GM23338 (cell line): ENCODE measurements around the gene OR5B3. TPM values are rescaled to one million over a fixed set of nuclear protein-coding genes. Genes with fewer than 3 reads are reported as not detected.

Experiments
- ATAC-seq: fragments of 200-7000 bp; cut with Tn5 transposase; 3 replicates; pipeline ENCODE4 v1.9.1; 2020
- DNase-seq: peaks from one replicate; pipeline ENCODE4 v3.0.0-alpha.2; 2015; ENCODE audit warnings: low spot score
- H2AFZ ChIP-seq: fragments of 200-600 bp; sonication (generic); 2 replicates; pipeline ENCODE4 v1.8.0; 2016; ENCODE audit warnings: antibody characterized with exemption, mild to moderate bottlenecking, moderate library complexity
- H3F3A ChIP-seq: fragments of 200-600 bp; sonication (generic); replicated peaks from 2 replicates; pipeline ENCODE4 v1.8.0; 2017; ENCODE audit warnings: antibody characterized with exemption, mixed run types, low read depth
- H3K27ac ChIP-seq: fragments of 200-600 bp; sonication (generic); 2 replicates; pipeline ENCODE4 v1.6.1; 2016; ENCODE audit warnings: low read depth
- H3K27me3 ChIP-seq: fragments of 200-600 bp; sonication (generic); 2 replicates; pipeline ENCODE4 v1.8.0; 2016; ENCODE audit warnings: mild to moderate bottlenecking, mixed run types, moderate library complexity; ENCODE audit not compliant: insufficient read depth
- H3K36me3 ChIP-seq: fragments of 200-600 bp; sonication (generic); 2 replicates; pipeline ENCODE4 v1.8.0; 2016; ENCODE audit warnings: mild to moderate bottlenecking; ENCODE audit not compliant: insufficient read depth
- H3K4me1 ChIP-seq: fragments of 200-600 bp; sonication (generic); 2 replicates; pipeline ENCODE4 v1.8.0; 2016; ENCODE audit warnings: mild to moderate bottlenecking, moderate library complexity; ENCODE audit not compliant: insufficient read depth
- H3K4me2 ChIP-seq: fragments of 200-600 bp; sonication (generic); 2 replicates; pipeline ENCODE4 v1.7.1; 2017; ENCODE audit warnings: mixed run types
- H3K4me3 ChIP-seq: fragments of 200-600 bp; sonication (generic); 2 replicates; pipeline ENCODE4 v1.6.1; 2016; ENCODE audit warnings: mixed run types
- H3K79me2 ChIP-seq: fragments of 200-600 bp; sonication (generic); replicated peaks from 2 replicates; pipeline ENCODE4 v1.8.0; 2017; ENCODE audit warnings: mild to moderate bottlenecking; ENCODE audit not compliant: insufficient read depth
- H3K9me2 ChIP-seq: fragments of 200-600 bp; sonication (generic); 2 replicates; pipeline ENCODE4 v1.8.0; 2017; ENCODE audit not compliant: insufficient read depth
- H4K20me1 ChIP-seq: fragments of 200-600 bp; sonication (generic); replicated peaks from 2 replicates; pipeline ENCODE4 v1.8.0; 2017; ENCODE audit warnings: mild to moderate bottlenecking; ENCODE audit not compliant: insufficient read depth
- H3K27ac Mint-ChIP-seq: 2 replicates; pipeline ENCODE4 v1.8.0; 2020; ENCODE audit warnings: inconsistent platforms, mild to moderate bottlenecking, moderate library complexity, mixed read lengths
- H3K27me3 Mint-ChIP-seq: 3 replicates; pipeline ENCODE4 v1.8.0; 2022; ENCODE audit warnings: low read depth, mild to moderate bottlenecking, moderate library complexity, mixed read lengths, inconsistent platforms; ENCODE audit not compliant: insufficient read depth, poor library complexity
- H3K36me3 Mint-ChIP-seq: 3 replicates; pipeline ENCODE4 v1.8.0; 2021; ENCODE audit warnings: low read depth, mild to moderate bottlenecking, inconsistent platforms, moderate library complexity, mixed read lengths
- H3K4me1 Mint-ChIP-seq: 3 replicates; pipeline ENCODE4 v1.8.0; 2020; ENCODE audit warnings: mild to moderate bottlenecking, inconsistent platforms, mixed read lengths
- H3K4me3 Mint-ChIP-seq: 3 replicates; pipeline ENCODE4 v1.8.0; 2021; ENCODE audit warnings: moderate library complexity, mild to moderate bottlenecking, inconsistent platforms, mixed read lengths
- H3K9me3 Mint-ChIP-seq: 3 replicates; pipeline ENCODE4 v1.8.0; 2020; ENCODE audit warnings: moderate library complexity, mild to moderate bottlenecking, inconsistent platforms, mixed read lengths
- CREB1 ChIP-seq: fragments of 250-450 bp; sonication (Bioruptor Pico); IDR thresholded peaks from 2 replicates; pipeline ENCODE4 v1.5.0; 2020; ENCODE audit warnings: low read depth, mild to moderate bottlenecking, moderate library complexity
- ETS1 ChIP-seq: IDR thresholded peaks from 2 replicates; pipeline ENCODE4 v1.6.1; 2016; ENCODE audit warnings: antibody characterized with exemption
- EZH2phosphoT487 ChIP-seq: fragments of 200-600 bp; sonication (generic); IDR thresholded peaks from one replicate; pipeline ENCODE4 v1.8.1; 2018; ENCODE audit warnings: antibody characterized with exemption; ENCODE audit not compliant: unreplicated experiment
- JUNB ChIP-seq: IDR thresholded peaks from one replicate; pipeline ENCODE4 v1.6.1; 2016; ENCODE audit warnings: antibody characterized with exemption; ENCODE audit not compliant: unreplicated experiment
- NANOG ChIP-seq: IDR thresholded peaks from 2 replicates; pipeline ENCODE4 v1.6.1; 2016; ENCODE audit warnings: antibody characterized with exemption, borderline replicate concordance
- POLR2AphosphoS5 ChIP-seq: IDR thresholded peaks from 2 replicates; pipeline ENCODE4 v1.6.1; 2016; ENCODE audit warnings: antibody characterized with exemption, low read depth
- STAT1 ChIP-seq: IDR thresholded peaks from one replicate; pipeline ENCODE4 v1.6.1; 2016; ENCODE audit warnings: antibody characterized with exemption; ENCODE audit not compliant: unreplicated experiment
- ZNF114 ChIP-seq: fragments of 250-450 bp; sonication (Bioruptor Pico); IDR thresholded peaks from 2 replicates; pipeline ENCODE4 v1.5.0; 2020; ENCODE audit warnings: mild to moderate bottlenecking, moderate library complexity
- ZNF331 ChIP-seq: fragments of 250-450 bp; sonication (Bioruptor Pico); IDR thresholded peaks from 2 replicates; pipeline ENCODE4 v1.5.0; 2020; ENCODE audit warnings: low read depth, mild to moderate bottlenecking, moderate library complexity
- polyA plus RNA-seq: library from polyadenylated mRNA; unstranded; fragments of >200 nt; fragmentation: Nextera tagmentation; extraction: Ambion mirVana; gene quantifications from 2 replicates; pipeline ENCODE4 v1.2.1, GENCODE V29; 2016
- total RNA-seq: library from RNA; depleted of rRNA; stranded (reverse); fragments of >200 nt; shearing (Covaris generic); gene quantifications from 2 replicates; pipeline ENCODE4 v1.2.3, GENCODE V29; 2014
- TF ChIP-seq, protein P1 (sequence below): IDR thresholded peaks from one replicate; pipeline ENCODE4 v1.6.1; 2018; ENCODE audit warnings: antibody characterized with exemption; ENCODE audit not compliant: unreplicated experiment
- TF ChIP-seq, protein P2 (sequence below): fragments of 250-450 bp; sonication (Bioruptor Pico); IDR thresholded peaks from 2 replicates; pipeline ENCODE4 v1.5.0; 2020; ENCODE audit warnings: mild to moderate bottlenecking, moderate library complexity

The OR5B3 gene
- total and polyA plus RNA-seq, 2 experiments from 2014 or later: not detected

GRCh38 chr11:58433638-58434203 is 27.0 kb upstream of the OR5B3 start (continued):
- no peak for TF ChIP-seq ETS1
- TF ChIP-seq EZH2phosphoT487: no peak
- TF ChIP-seq ZNF331 (CRISPR knock-in tag): no peak
- TF ChIP-seq STAT1: no peak
- no peak for TF ChIP-seq NANOG
- no peak for TF ChIP-seq POLR2AphosphoS5
- TF ChIP-seq, protein P1, sequence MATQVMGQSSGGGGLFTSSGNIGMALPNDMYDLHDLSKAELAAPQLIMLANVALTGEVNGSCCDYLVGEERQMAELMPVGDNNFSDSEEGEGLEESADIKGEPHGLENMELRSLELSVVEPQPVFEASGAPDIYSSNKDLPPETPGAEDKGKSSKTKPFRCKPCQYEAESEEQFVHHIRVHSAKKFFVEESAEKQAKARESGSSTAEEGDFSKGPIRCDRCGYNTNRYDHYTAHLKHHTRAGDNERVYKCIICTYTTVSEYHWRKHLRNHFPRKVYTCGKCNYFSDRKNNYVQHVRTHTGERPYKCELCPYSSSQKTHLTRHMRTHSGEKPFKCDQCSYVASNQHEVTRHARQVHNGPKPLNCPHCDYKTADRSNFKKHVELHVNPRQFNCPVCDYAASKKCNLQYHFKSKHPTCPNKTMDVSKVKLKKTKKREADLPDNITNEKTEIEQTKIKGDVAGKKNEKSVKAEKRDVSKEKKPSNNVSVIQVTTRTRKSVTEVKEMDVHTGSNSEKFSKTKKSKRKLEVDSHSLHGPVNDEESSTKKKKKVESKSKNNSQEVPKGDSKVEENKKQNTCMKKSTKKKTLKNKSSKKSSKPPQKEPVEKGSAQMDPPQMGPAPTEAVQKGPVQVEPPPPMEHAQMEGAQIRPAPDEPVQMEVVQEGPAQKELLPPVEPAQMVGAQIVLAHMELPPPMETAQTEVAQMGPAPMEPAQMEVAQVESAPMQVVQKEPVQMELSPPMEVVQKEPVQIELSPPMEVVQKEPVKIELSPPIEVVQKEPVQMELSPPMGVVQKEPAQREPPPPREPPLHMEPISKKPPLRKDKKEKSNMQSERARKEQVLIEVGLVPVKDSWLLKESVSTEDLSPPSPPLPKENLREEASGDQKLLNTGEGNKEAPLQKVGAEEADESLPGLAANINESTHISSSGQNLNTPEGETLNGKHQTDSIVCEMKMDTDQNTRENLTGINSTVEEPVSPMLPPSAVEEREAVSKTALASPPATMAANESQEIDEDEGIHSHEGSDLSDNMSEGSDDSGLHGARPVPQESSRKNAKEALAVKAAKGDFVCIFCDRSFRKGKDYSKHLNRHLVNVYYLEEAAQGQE: no peak

GRCh38 chr11:58429273-58429672 is 22.6 kb upstream of the OR5B3 start:
- Histone ChIP-seq H2AFZ (no peak overlapping the region), H3K79me2 (no peaks in the 10 kb centered on the region), H3K4me2 (no peak overlapping the region), H3K9me2 (no peaks in the 10 kb centered on the region), H3K4me1 (peaks cover 7% of the 10 kb centered on the region), H3K27ac (no peak overlapping the region), H3K4me3 (no peak overlapping the region), H3K27me3 (no peaks in the 10 kb centered on the region), H4K20me1 (no peaks in the 10 kb centered on the region), H3K36me3 (no peaks in the 10 kb centered on the region), H3F3A (no peaks in the 10 kb centered on the region)
- Mint-ChIP-seq H3K4me1 (peaks cover 18% of the 10 kb centered on the region), H3K4me3 (no peak overlapping the region), H3K27ac (no peak overlapping the region), H3K27me3 (no peaks in the 10 kb centered on the region), H3K9me3 (no peaks in the 10 kb centered on the region), H3K36me3 (no peaks in the 10 kb centered on the region)
- ATAC-seq: no peak
- no peak for DNase-seq
- no peak for TF ChIP-seq NANOG
- no peak for TF ChIP-seq CREB1
- TF ChIP-seq ZNF114: no peak
- no peak for TF ChIP-seq JUNB
- TF ChIP-seq, protein P2, sequence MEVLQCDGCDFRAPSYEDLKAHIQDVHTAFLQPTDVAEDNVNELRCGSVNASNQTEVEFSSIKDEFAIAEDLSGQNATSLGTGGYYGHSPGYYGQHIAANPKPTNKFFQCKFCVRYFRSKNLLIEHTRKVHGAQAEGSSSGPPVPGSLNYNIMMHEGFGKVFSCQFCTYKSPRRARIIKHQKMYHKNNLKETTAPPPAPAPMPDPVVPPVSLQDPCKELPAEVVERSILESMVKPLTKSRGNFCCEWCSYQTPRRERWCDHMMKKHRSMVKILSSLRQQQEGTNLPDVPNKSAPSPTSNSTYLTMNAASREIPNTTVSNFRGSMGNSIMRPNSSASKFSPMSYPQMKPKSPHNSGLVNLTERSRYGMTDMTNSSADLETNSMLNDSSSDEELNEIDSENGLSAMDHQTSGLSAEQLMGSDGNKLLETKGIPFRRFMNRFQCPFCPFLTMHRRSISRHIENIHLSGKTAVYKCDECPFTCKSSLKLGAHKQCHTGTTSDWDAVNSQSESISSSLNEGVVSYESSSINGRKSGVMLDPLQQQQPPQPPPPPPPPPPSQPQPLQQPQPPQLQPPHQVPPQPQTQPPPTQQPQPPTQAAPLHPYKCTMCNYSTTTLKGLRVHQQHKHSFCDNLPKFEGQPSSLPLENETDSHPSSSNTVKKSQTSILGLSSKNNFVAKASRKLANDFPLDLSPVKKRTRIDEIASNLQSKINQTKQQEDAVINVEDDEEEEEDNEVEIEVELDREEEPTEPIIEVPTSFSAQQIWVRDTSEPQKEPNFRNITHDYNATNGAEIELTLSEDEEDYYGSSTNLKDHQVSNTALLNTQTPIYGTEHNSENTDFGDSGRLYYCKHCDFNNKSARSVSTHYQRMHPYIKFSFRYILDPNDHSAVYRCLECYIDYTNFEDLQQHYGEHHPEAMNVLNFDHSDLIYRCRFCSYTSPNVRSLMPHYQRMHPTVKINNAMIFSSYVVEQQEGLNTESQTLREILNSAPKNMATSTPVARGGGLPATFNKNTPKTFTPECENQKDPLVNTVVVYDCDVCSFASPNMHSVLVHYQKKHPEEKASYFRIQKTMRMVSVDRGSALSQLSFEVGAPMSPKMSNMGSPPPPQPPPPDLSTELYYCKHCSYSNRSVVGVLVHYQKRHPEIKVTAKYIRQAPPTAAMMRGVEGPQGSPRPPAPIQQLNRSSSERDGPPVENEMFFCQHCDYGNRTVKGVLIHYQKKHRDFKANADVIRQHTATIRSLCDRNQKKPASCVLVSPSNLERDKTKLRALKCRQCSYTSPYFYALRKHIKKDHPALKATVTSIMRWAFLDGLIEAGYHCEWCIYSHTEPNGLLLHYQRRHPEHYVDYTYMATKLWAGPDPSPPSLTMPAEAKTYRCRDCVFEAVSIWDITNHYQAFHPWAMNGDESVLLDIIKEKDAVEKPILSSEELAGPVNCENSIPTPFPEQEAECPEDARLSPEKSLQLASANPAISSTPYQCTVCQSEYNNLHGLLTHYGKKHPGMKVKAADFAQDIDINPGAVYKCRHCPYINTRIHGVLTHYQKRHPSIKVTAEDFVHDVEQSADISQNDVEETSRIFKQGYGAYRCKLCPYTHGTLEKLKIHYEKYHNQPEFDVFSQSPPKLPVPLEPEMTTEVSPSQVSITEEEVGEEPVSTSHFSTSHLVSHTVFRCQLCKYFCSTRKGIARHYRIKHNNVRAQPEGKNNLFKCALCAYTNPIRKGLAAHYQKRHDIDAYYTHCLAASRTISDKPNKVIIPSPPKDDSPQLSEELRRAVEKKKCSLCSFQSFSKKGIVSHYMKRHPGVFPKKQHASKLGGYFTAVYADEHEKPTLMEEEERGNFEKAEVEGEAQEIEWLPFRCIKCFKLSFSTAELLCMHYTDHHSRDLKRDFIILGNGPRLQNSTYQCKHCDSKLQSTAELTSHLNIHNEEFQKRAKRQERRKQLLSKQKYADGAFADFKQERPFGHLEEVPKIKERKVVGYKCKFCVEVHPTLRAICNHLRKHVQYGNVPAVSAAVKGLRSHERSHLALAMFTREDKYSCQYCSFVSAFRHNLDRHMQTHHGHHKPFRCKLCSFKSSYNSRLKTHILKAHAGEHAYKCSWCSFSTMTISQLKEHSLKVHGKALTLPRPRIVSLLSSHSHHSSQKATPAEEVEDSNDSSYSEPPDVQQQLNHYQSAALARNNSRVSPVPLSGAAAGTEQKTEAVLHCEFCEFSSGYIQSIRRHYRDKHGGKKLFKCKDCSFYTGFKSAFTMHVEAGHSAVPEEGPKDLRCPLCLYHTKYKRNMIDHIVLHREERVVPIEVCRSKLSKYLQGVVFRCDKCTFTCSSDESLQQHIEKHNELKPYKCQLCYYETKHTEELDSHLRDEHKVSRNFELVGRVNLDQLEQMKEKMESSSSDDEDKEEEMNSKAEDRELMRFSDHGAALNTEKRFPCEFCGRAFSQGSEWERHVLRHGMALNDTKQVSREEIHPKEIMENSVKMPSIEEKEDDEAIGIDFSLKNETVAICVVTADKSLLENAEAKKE (CRISPR knock-in tag): no peak
- no peak for TF ChIP-seq ZNF331 (CRISPR knock-in tag)
- TF ChIP-seq EZH2phosphoT487: no peak
- TF ChIP-seq ETS1: no peak
